GM19240 (cell line): ENCODE results near the gene NOSTRIN.
A peak's percentile ranks its signal among the peaks of the same experiment; 100 is the strongest.
"Not testable (repeated sequence)": the region's sequence is repeated elsewhere in the genome, so short reads cannot be mapped to it uniquely, and the experiment has no call there.

Source experiments
- DNase-seq: peaks from one replicate; pipeline ENCODE4 v3.0.0; 2011; ENCODE audit warnings: low spot score; ENCODE audit not compliant: insufficient read length

NOSTRIN gene

GRCh38 chr2:168874368-168875054 is 72.1 kb downstream of the NOSTRIN start:
- no peak for DNase-seq

- DNase-seq, result not testable (repeated sequence)
These were observed 79.7 kb downstream of the NOSTRIN start for GRCh38 chr2:168882163-168882562.

GRCh38 chr2:168884975-168885374 is 82.5 kb downstream of the NOSTRIN start:
- no peak for DNase-seq

GRCh38 chr2:168889635-168890005 is 87.2 kb downstream of the NOSTRIN start:
- no peak for DNase-seq

- DNase-seq, result peak; percentile 93
These were observed 87.8 kb downstream of the NOSTRIN start, which contains the start of gene SPC25 for GRCh38 chr2:168890006-168890782. Gene SPC25, minus strand, starts transcription at chr2:168890430. Its CDS starts 911 bp downstream, at chr2:168889519.

- DNase-seq, result no peak
These were observed 89.9 kb downstream of the NOSTRIN start for GRCh38 chr2:168892327-168892726.

- no peak for DNase-seq
These were observed 91.7 kb downstream of the NOSTRIN start for GRCh38 chr2:168894101-168894500.

GRCh38 chr2:168894720-168895119 is 92.3 kb downstream of the NOSTRIN start:
- DNase-seq, result no peak

- no peak for DNase-seq
These were observed 93.3 kb downstream of the NOSTRIN start for GRCh38 chr2:168895771-168896170.

- no peak for DNase-seq
These were observed 94.3 kb downstream of the NOSTRIN start for GRCh38 chr2:168896783-168897182.

- DNase-seq, result no peak
These were observed 95.0 kb downstream of the NOSTRIN start for GRCh38 chr2:168897449-168897848.

- no peak for DNase-seq
These were observed 98.6 kb downstream of the NOSTRIN start, which contains the start of gene G6PC2 for GRCh38 chr2:168901003-168901402. Gene G6PC2, plus strand, starts transcription at chr2:168901291. Its CDS starts 41 bp downstream, at chr2:168901332.

- no peak for DNase-seq
These were observed 101.5 kb downstream of the NOSTRIN start for GRCh38 chr2:168903888-168904287.

GRCh38 chr2:168904358-168904757 is 101.9 kb downstream of the NOSTRIN start:
- DNase-seq, result no peak

GRCh38 chr2:168907940-168908662 is 105.7 kb downstream of the NOSTRIN start:
- no peak for DNase-seq

GRCh38 chr2:168910330-168910729 is 107.9 kb downstream of the NOSTRIN start:
- no peak for DNase-seq

GRCh38 chr2:168912466-168912865 is 110.0 kb downstream of the NOSTRIN start:
- DNase-seq, result no peak

GRCh38 chr2:168912901-168913369 is 110.5 kb downstream of the NOSTRIN start:
- no peak for DNase-seq

GRCh38 chr2:168913495-168913894 is 111.1 kb downstream of the NOSTRIN start:
- no peak for DNase-seq
